Measurements from ENCODE around the gene SLC30A9. TPM values are rescaled to one million over a fixed set of nuclear protein-coding genes. Genes with fewer than 3 reads are reported as not detected.

The SLC30A9 gene
- total RNA-seq, 1 donor from 2014 or later, result 33.4 TPM

DNA sequence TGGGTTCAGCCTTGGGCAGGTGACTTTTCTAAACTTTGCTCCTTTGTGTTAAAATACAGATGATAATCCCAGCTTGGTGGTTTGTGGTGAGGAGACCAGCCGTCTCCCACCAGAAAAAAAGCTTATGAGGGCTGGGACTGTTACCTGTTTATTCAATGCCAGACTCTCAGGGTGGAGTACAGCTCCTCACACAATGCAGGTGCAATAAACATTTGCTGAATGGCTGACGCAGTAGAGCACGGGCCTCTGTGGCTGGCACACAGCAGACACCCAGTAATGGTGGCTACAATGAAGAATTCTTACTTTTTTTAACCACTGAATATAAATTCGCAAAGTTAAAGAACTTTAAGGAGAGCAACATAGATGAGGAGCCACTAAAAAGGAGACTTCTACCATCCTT is 131.9 kb downstream of the SLC30A9 start:
- intact Hi-C loops (cut with micrococcal nuclease), result no loop called here
- H3K36me3 Mint-ChIP-seq (ENCODE audit: low read depth), result peaks cover 80% of the 10 kb centered on the region
- TF ChIP-seq, protein P1, sequence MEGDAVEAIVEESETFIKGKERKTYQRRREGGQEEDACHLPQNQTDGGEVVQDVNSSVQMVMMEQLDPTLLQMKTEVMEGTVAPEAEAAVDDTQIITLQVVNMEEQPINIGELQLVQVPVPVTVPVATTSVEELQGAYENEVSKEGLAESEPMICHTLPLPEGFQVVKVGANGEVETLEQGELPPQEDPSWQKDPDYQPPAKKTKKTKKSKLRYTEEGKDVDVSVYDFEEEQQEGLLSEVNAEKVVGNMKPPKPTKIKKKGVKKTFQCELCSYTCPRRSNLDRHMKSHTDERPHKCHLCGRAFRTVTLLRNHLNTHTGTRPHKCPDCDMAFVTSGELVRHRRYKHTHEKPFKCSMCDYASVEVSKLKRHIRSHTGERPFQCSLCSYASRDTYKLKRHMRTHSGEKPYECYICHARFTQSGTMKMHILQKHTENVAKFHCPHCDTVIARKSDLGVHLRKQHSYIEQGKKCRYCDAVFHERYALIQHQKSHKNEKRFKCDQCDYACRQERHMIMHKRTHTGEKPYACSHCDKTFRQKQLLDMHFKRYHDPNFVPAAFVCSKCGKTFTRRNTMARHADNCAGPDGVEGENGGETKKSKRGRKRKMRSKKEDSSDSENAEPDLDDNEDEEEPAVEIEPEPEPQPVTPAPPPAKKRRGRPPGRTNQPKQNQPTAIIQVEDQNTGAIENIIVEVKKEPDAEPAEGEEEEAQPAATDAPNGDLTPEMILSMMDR (IDR thresholded peaks at IDR 0.05), result no peak
- H3K4me3 Mint-ChIP-seq, result no peak overlapping the region
- DNase-seq, result no peak
- no peaks in the 10 kb centered on the region for H3K27me3 Mint-ChIP-seq
- peaks cover 8% of the 10 kb centered on the region for H3K4me1 Mint-ChIP-seq
- no peak for ATAC-seq (ENCODE audit: low read depth)
- ChIA-PET CTCF (no interaction called here), POLR2A (no interaction called here)
- no peak overlapping the region for H3K27ac Mint-ChIP-seq
- no peaks in the 10 kb centered on the region for H3K9me3 Mint-ChIP-seq

DNA sequence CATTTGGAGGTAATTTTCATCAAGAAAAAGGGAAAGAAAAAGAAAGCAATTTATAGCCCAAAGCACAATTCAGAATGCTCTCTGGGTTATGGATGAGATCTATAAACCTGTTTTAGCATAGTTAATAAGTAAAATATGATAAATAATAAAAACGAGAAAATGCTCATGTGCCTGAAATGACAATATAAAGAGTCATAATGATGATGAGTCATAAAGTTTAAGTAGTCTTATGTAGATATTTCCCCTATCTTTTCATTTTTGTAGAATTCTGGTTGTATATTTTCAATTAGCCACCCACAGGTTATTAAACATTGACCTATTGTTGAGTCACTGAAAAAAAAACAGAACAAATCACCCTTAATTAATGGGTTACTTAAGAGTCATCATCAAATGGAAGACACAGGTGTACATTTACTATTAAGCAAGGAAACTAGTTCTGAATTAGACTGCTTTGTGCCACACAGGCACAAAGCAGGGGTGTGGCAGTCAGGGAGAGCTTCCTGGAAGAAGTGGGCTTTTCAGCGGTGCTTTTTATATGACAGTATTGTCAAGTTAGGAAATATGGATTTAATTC is 132.8 kb downstream of the SLC30A9 start:
- TF ChIP-seq, protein P1 (IDR thresholded peaks at IDR 0.05), result no peak
- Mint-ChIP-seq H3K4me3 (no peak overlapping the region), H3K36me3 (ENCODE audit: low read depth) (peaks cover 71% of the 10 kb centered on the region), H3K27me3 (no peaks in the 10 kb centered on the region), H3K4me1 (peaks cover 18% of the 10 kb centered on the region), H3K27ac (no peak overlapping the region), H3K9me3 (no peaks in the 10 kb centered on the region)
- POLR2A ChIA-PET, result no interaction called here
- no peak for ATAC-seq (ENCODE audit: low read depth)
- intact Hi-C loops (cut with micrococcal nuclease), result no loop called here
- no peak for DNase-seq
- CTCF ChIA-PET, result no interaction called here

DNA sequence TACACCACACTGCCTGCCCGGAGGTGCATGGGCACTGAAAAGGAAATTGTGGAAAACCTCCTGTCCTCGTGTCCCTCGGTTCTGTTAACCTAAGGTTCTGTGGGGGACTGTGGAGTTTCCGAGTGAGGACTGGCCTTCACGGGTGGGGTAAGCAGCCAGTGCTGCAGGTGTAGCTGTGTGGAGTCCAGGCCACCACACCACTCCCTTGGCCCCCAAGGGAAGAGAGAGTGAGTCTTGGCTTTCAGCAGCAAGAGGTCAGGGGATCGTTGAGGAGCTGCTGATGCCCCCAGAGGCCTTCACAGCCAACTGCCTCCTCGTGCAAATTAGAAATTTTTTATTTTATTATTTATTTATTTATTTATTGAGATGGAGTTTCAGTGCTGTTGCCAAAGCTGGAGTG is 141.8 kb downstream of the SLC30A9 start:
- peaks cover 24% of the 10 kb centered on the region for H3K36me3 Mint-ChIP-seq (ENCODE audit: low read depth)
- H3K27me3 Mint-ChIP-seq, result no peaks in the 10 kb centered on the region
- ATAC-seq (ENCODE audit: low read depth) (no peak), DNase-seq (no peak)
- intact Hi-C loops (cut with micrococcal nuclease), result no loop called here
- CTCF ChIA-PET, result no interaction called here
- peaks cover 4% of the 10 kb centered on the region for H3K9me3 Mint-ChIP-seq
- no peak overlapping the region for H3K4me3 Mint-ChIP-seq
- no peak overlapping the region for H3K27ac Mint-ChIP-seq
- POLR2A ChIA-PET, result no interaction called here
- TF ChIP-seq, protein P1 (IDR thresholded peaks at IDR 0.05), result no peak
- H3K4me1 Mint-ChIP-seq, result peaks cover 16% of the 10 kb centered on the region

DNA sequence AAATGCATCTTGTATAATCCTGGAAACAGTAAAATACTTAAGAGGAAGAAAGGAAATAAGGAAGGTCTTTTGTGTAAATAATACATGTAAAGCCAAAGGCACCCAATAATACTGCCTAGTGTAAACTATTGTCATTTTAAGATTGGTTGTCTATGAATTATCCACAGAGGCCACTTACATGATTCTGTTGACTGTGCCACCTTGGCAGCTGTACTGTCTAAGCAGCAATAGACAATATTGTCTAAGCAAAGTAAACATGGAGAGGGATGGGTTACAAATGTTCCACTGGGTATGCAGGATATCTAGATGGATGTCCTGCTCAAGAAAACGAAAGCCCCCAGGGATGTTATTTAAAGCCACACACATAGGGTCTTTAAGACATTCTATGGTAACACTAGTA is 142.7 kb downstream of the SLC30A9 start:
- TF ChIP-seq, protein P1 (IDR thresholded peaks at IDR 0.05), result no peak
- ChIA-PET CTCF (no interaction called here), POLR2A (no interaction called here)
- H3K4me3 Mint-ChIP-seq, result no peak overlapping the region
- no peak overlapping the region for H3K27ac Mint-ChIP-seq
- peaks cover 32% of the 10 kb centered on the region for H3K36me3 Mint-ChIP-seq (ENCODE audit: low read depth)
- no peaks in the 10 kb centered on the region for H3K27me3 Mint-ChIP-seq
- H3K9me3 Mint-ChIP-seq, result peaks cover 4% of the 10 kb centered on the region
- H3K4me1 Mint-ChIP-seq, result peaks cover 7% of the 10 kb centered on the region
- no peak for DNase-seq
- ATAC-seq (ENCODE audit: low read depth), result no peak
- intact Hi-C loops (cut with micrococcal nuclease), result no loop called here

DNA sequence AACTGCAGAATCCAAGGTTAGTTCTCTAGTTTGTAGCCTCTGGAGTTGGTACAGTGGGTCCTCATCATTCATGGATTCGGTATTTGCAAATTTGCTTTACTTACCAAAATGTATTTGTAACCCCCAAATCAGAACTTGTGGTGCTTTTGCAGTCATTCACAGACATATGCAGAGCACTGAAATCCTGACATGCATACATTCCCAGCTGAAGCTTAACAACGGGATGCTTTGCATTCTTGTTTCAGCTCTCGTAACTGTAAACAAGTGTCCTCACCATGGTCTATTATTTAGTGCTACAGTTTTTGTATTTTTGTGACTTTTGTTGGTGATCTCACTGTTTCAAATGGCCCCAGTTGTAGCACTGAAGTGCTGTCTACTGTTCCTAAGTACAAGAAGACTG is 146.0 kb downstream of the SLC30A9 start:
- ChIA-PET CTCF (no interaction called here), POLR2A (no interaction called here)
- Mint-ChIP-seq H3K4me1 (no peaks in the 10 kb centered on the region), H3K9me3 (no peaks in the 10 kb centered on the region), H3K36me3 (ENCODE audit: low read depth) (peaks cover 49% of the 10 kb centered on the region), H3K27ac (no peak overlapping the region), H3K27me3 (no peaks in the 10 kb centered on the region), H3K4me3 (no peak overlapping the region)
- ATAC-seq (ENCODE audit: low read depth), result no peak
- intact Hi-C loops (cut with micrococcal nuclease), result no loop called here
- TF ChIP-seq, protein P1 (IDR thresholded peaks at IDR 0.05), result no peak
- no peak for DNase-seq

Other genes starting within 250 kb of the SLC30A9 start
- gene PHOX2B, start 241.8 kb upstream of the SLC30A9 start, total RNA-seq, result not detected in 2 replicates
- 34.3 and 40.0 TPM in 2 replicates for gene TMEM33, start 55.1 kb upstream of the SLC30A9 start, total RNA-seq
- 0.22 and 0.24 TPM in 2 replicates for gene DCAF4L1, start 8.8 kb upstream of the SLC30A9 start, total RNA-seq
- 14.1 TPM in 2 replicates for gene BEND4, start 162.1 kb downstream of the SLC30A9 start, total RNA-seq